Activated CD8-positive, alpha-beta T cell treated with anti-CD3 and anti-CD28 coated beads for 36 hours (primary cell): Measurements from ENCODE around the gene OXT. TPM values are rescaled to one million over a fixed set of nuclear protein-coding genes. Genes with fewer than 3 reads are reported as not detected.
A peak's percentile ranks its signal among the peaks of the same experiment; 100 is the strongest.

Experiments used
- ATAC-seq: fragments of 200-7000 bp; cut with Tn5 transposase; one replicate; pipeline ENCODE4 v1.10.0; 2021; ENCODE audit warnings: mild to moderate bottlenecking, moderate library complexity
- CTCF ChIA-PET: fragments of 350-600 bp; sonication (Branson Sonifier 250); formaldehyde crosslinking; loops from one replicate; lab custom pipeline; 2021; ENCODE audit warnings: antibody characterized with exemption; lab: Charles Lee
- POLR2A ChIA-PET: fragments of 350-600 bp; sonication (Branson Sonifier 250); formaldehyde crosslinking; loops from one replicate; lab custom pipeline; 2021; ENCODE audit warnings: antibody characterized with exemption; lab: Charles Lee
- DNase-seq: peaks from one replicate; pipeline ENCODE4 v3.0.0-alpha.2; 2020
- H3K27ac Mint-ChIP-seq: one replicate; pipeline ENCODE4 v1.8.0; 2021; ENCODE audit warnings: mild to moderate bottlenecking, mixed read lengths
- H3K27me3 Mint-ChIP-seq: one replicate; pipeline ENCODE4 v1.8.0; 2021; ENCODE audit warnings: mixed read lengths
- H3K36me3 Mint-ChIP-seq: one replicate; pipeline ENCODE4 v1.8.0; 2021; ENCODE audit warnings: low read depth, mixed read lengths
- H3K4me1 Mint-ChIP-seq: one replicate; pipeline ENCODE4 v1.8.0; 2021; ENCODE audit warnings: low read depth, mixed read lengths
- H3K4me3 Mint-ChIP-seq: one replicate; pipeline ENCODE4 v1.8.0; 2021; ENCODE audit warnings: mild to moderate bottlenecking, moderate library complexity, mixed read lengths
- H3K9me3 Mint-ChIP-seq: one replicate; pipeline ENCODE4 v1.8.0; 2021; ENCODE audit warnings: mixed read lengths
- CTCF ChIP-seq: fragments of 200-600 bp; IDR thresholded peaks from one replicate; pipeline ENCODE4 v1.8.0; 2022; ENCODE audit warnings: antibody characterized with exemption, mild to moderate bottlenecking
- intact Hi-C: fragments of 100-400 bp; cut with micrococcal nuclease; formaldehyde crosslinking; loops from one replicate; pipeline ENCODE4 v1.10.0; 2022
- total RNA-seq, 2 experiments: library from RNA; stranded (reverse); gene quantifications; one replicate each; pipeline ENCODE4 v1.2.3, GENCODE V29; 2021

The OXT gene
- total RNA-seq, 2 experiments from 2014 or later = not detected

- Mint-ChIP-seq H3K27ac (no peak within 1 kb of the TSS), H3K4me3 (peak within 1 kb of the TSS; percentile 38)
These were observed 13.0 kb downstream of the OXT start, which contains the start of gene AVP for GRCh38 chr20:3084283-3084985. TSS of gene AVP (minus strand) at chr20:3084724. CDS start at chr20:3084674, 50 bp downstream.

GRCh38 chr20:3084986-3085360 is 13.6 kb downstream of the OXT start:
- ATAC-seq = no peak
- H3K27ac Mint-ChIP-seq = no peak overlapping the region
- CTCF ChIA-PET = no interaction called here

More at GRCh38 chr20:3084283-3084985, 13.0 kb downstream of the OXT start, which contains the start of gene AVP:
- Mint-ChIP-seq H3K4me1 (peaks cover 4% of the 10 kb centered on the region), H3K27me3 (peaks cover 37% of the 10 kb centered on the region), H3K9me3 (no peaks in the 10 kb centered on the region), H3K36me3 (no peaks in the 10 kb centered on the region)
- no peak for TF ChIP-seq CTCF
- intact Hi-C loops = no loop called here
- CTCF ChIA-PET = interaction anchor here (0.6 kb wide), 1 partner anchor 31 kb away, joined by 3 read pairs; no protein-coding TSS in a partner anchor
- POLR2A ChIA-PET = interaction anchor here (1.5 to 1.8 kb wide), 2 partner anchors 8 to 9 kb away, joined by 3 to 4 read pairs; no protein-coding TSS in a partner anchor
- ATAC-seq (no peak), DNase-seq (no peak)

GRCh38 chr20:3085571-3086072 is 14.2 kb downstream of the OXT start:
- H3K4me3 Mint-ChIP-seq = no peak overlapping the region
- no peak overlapping the region for H3K27ac Mint-ChIP-seq
- peaks cover 34% of the 10 kb centered on the region for H3K27me3 Mint-ChIP-seq
- no peaks in the 10 kb centered on the region for H3K9me3 Mint-ChIP-seq
- no peaks in the 10 kb centered on the region for H3K36me3 Mint-ChIP-seq
- DNase-seq (no peak), ATAC-seq (no peak)
- CTCF ChIA-PET = interaction anchor here (1.3 kb wide), 1 partner anchor 11 kb away, joined by 3 read pairs; no protein-coding TSS in a partner anchor
- POLR2A ChIA-PET = interaction anchor here (1.5 to 1.8 kb wide), 2 partner anchors 8 to 10 kb away, joined by 3 to 4 read pairs; no protein-coding TSS in a partner anchor
- TF ChIP-seq CTCF = no peak
- peaks cover 9% of the 10 kb centered on the region for H3K4me1 Mint-ChIP-seq
- intact Hi-C loops = no loop called here

More at GRCh38 chr20:3084986-3085360, 13.6 kb downstream of the OXT start:
- Mint-ChIP-seq H3K4me3 (no peak overlapping the region), H3K4me1 (peaks cover 4% of the 10 kb centered on the region), H3K27me3 (peaks cover 37% of the 10 kb centered on the region), H3K36me3 (no peaks in the 10 kb centered on the region), H3K9me3 (no peaks in the 10 kb centered on the region)
- POLR2A ChIA-PET = interaction anchor here (1.5 to 1.8 kb wide), 2 partner anchors 9 kb away, joined by 3 to 4 read pairs; no protein-coding TSS in a partner anchor
- TF ChIP-seq CTCF = no peak
- DNase-seq = no peak
- intact Hi-C loops = no loop called here

GRCh38 chr20:3088031-3088430 is 16.6 kb downstream of the OXT start:
- intact Hi-C loops = no loop called here
- Mint-ChIP-seq H3K4me3 (no peak overlapping the region), H3K27ac (no peak overlapping the region), H3K36me3 (no peaks in the 10 kb centered on the region), H3K4me1 (peaks cover 21% of the 10 kb centered on the region), H3K27me3 (peaks cover 17% of the 10 kb centered on the region), H3K9me3 (no peaks in the 10 kb centered on the region)
- no peak for DNase-seq
- ChIA-PET CTCF (no interaction called here), POLR2A (interaction anchor here (1.1 kb wide), 1 partner anchor 11 kb away, joined by 3 read pairs; no protein-coding TSS in a partner anchor)
- no peak for TF ChIP-seq CTCF
- no peak for ATAC-seq

GRCh38 chr20:3090565-3090964 is 19.1 kb downstream of the OXT start:
- H3K27me3 Mint-ChIP-seq = peaks cover 1% of the 10 kb centered on the region
- no peak overlapping the region for H3K27ac Mint-ChIP-seq
- DNase-seq = no peak
- intact Hi-C loops = no loop called here
- TF ChIP-seq CTCF = no peak
- no peaks in the 10 kb centered on the region for H3K9me3 Mint-ChIP-seq
- ChIA-PET POLR2A (interaction anchor here (0.8 kb wide), 1 partner anchor 40 kb away, joined by 4 read pairs; no protein-coding TSS in a partner anchor), CTCF (interaction anchor here (2.2 kb wide), 1 partner anchor 11 kb away, joined by 8 read pairs; no protein-coding TSS in a partner anchor)
- H3K4me1 Mint-ChIP-seq = peaks cover 27% of the 10 kb centered on the region
- no peak overlapping the region for H3K4me3 Mint-ChIP-seq
- H3K36me3 Mint-ChIP-seq = no peaks in the 10 kb centered on the region
- ATAC-seq = peak; percentile 19
